ENCODE measurements around the gene NRCAM. TPM values are rescaled to one million over a fixed set of nuclear protein-coding genes. Genes with fewer than 3 reads are reported as not detected.

Gene NRCAM
- polyA plus RNA-seq, 1 donor (not counting 4 experiments of a cell fraction or from before 2014, with no cell fraction given), result 4.0 TPM

- Histone ChIP-seq H3K9ac (ENCODE audit: control insufficient read depth, extremely low read depth, insufficient read depth, low read length) (no peak overlapping the region), H3K4me3 (ENCODE audit: control insufficient read depth in 2 of 3, extremely low read depth in 1 of 3, insufficient read depth in 2 of 3, low read depth in 1 of 3, low read length in 3 of 3) (no peak overlapping the region), H3K4me1 (ENCODE audit: control insufficient read depth, extremely low read depth, insufficient read depth, low read length) (no peaks in the 10 kb centered on the region), H3K27me3 (ENCODE audit: control insufficient read depth, extremely low read depth, insufficient read depth, low read length) (no peaks in the 10 kb centered on the region), H3K4me2 (ENCODE audit: control insufficient read depth, extremely low read depth, insufficient read depth, low read depth, low read length) (no peak overlapping the region), H2AFZ (ENCODE audit: control insufficient read depth, low read length) (no peak overlapping the region), H4K20me1 (ENCODE audit: control insufficient read depth, extremely low read depth, insufficient read depth, low read length) (no peaks in the 10 kb centered on the region), H3K27ac (ENCODE audit: control insufficient read depth, insufficient read depth, low read length) (no peak overlapping the region), H3K9me1 (ENCODE audit: control insufficient read depth, extremely low read depth, insufficient read depth, low read length) (no peaks in the 10 kb centered on the region), H3K9me3 (ENCODE audit: control insufficient read depth, low read depth, low read length) (no peaks in the 10 kb centered on the region), H3K36me3 (ENCODE audit: control insufficient read depth in 2 of 2, extremely low read depth in 1 of 2, insufficient read depth in 2 of 2, low read length in 2 of 2) (no peaks in the 10 kb centered on the region), H3K79me2 (ENCODE audit: control insufficient read depth, insufficient read depth, low read length) (no peaks in the 10 kb centered on the region)
- dilution Hi-C loops (cut with MboI; ENCODE audit: extremely low pct_ligation_motif_present, low sequenced_read_pairs), result no loop called here
- FAIRE-seq (no peak), DNase-seq (ENCODE audit: low read depth, low spot score) (no peak)
- no peak for TF ChIP-seq EZH2 (IDR thresholded peaks at IDR 0.05; ENCODE audit: low read length)
- TF ChIP-seq CTCF (optimal IDR thresholded peaks at IDR 0.05 in 1 of 3, IDR thresholded peaks at IDR 0.05 in 1 of 3, conservative IDR thresholded peaks at IDR 0.05 in 1 of 3; ENCODE audit: extremely low read depth in 1 of 3, insufficient read depth in 2 of 3, low read length in 3 of 3), result peak; percentile 21 to 37 (median 36)
These were observed 358.5 kb downstream of the NRCAM start for GRCh38 chr7:108097703-108098102.

Other genes with a start within 250 kb of the NRCAM start
- 10.8 to 23.1 TPM (median 16.3 TPM) in 3 replicates for gene PNPLA8, start 69.7 kb upstream of the NRCAM start, polyA plus RNA-seq
- 4.9 to 9.2 TPM (median 6.6 TPM) in 3 replicates for gene THAP5, start 113.3 kb upstream of the NRCAM start, polyA plus RNA-seq
- 6.5 to 13.4 TPM (median 8.0 TPM) in 3 replicates for gene DNAJB9, start 113.4 kb upstream of the NRCAM start, polyA plus RNA-seq

Measured in keratinocyte (primary cell).